Measurements from ENCODE around the gene XPO6. TPM values are rescaled to one million over a fixed set of nuclear protein-coding genes. Genes with fewer than 3 reads are reported as not detected.

XPO6 gene
- total RNA-seq, 1 experiment from 2014 or later = 127 TPM

- no peak for DNase-seq (ENCODE audit: low spot score)
Measured at GRCh38 chr16:28089992-28090365, 121.8 kb downstream of the XPO6 start.

- DNase-seq (ENCODE audit: low spot score) = no peak
Measured at GRCh38 chr16:28089205-28089991, 122.4 kb downstream of the XPO6 start.

- no peak for DNase-seq (ENCODE audit: low spot score)
Measured at GRCh38 chr16:28087675-28088300, 124.0 kb downstream of the XPO6 start.

- no peak for DNase-seq (ENCODE audit: low spot score)
Measured at GRCh38 chr16:28087140-28087660, 124.6 kb downstream of the XPO6 start.

- no peak for DNase-seq (ENCODE audit: low spot score)
Measured at GRCh38 chr16:28086186-28087139, 125.3 kb downstream of the XPO6 start.

GRCh38 chr16:28085389-28086171 lies 126.2 kb downstream of the XPO6 start:
- no peak for DNase-seq (ENCODE audit: low spot score)

- DNase-seq (ENCODE audit: low spot score) = no peak
Measured at GRCh38 chr16:28084209-28084608, 127.6 kb downstream of the XPO6 start.

- DNase-seq (ENCODE audit: low spot score) = no peak
Measured at GRCh38 chr16:28082624-28083023, 129.1 kb downstream of the XPO6 start.

GRCh38 chr16:28081391-28081968 lies 130.3 kb downstream of the XPO6 start:
- no peak for DNase-seq (ENCODE audit: low spot score)

GRCh38 chr16:28078261-28078660 lies 133.5 kb downstream of the XPO6 start:
- no peak for DNase-seq (ENCODE audit: low spot score)

- DNase-seq (ENCODE audit: low spot score) = no peak
Measured at GRCh38 chr16:28073836-28074235, 137.9 kb downstream of the XPO6 start.

GRCh38 chr16:28072087-28072486 lies 139.7 kb downstream of the XPO6 start:
- no peak for DNase-seq (ENCODE audit: low spot score)

GRCh38 chr16:28069971-28070794 lies 141.6 kb downstream of the XPO6 start:
- no peak for DNase-seq (ENCODE audit: low spot score)

- no peak for DNase-seq (ENCODE audit: low spot score)
Measured at GRCh38 chr16:28068976-28069375, 142.8 kb downstream of the XPO6 start.

GRCh38 chr16:28067604-28068379 lies 144.0 kb downstream of the XPO6 start:
- peak; percentile 64 for DNase-seq (ENCODE audit: low spot score)

GRCh38 chr16:28064706-28065249 lies 147.0 kb downstream of the XPO6 start:
- no peak for DNase-seq (ENCODE audit: low spot score)

- DNase-seq (ENCODE audit: low spot score) = no peak
Measured at GRCh38 chr16:28064150-28064549, 147.6 kb downstream of the XPO6 start.

- DNase-seq (ENCODE audit: low spot score) = no peak
Measured at GRCh38 chr16:28063591-28064061, 148.1 kb downstream of the XPO6 start, which contains the start of gene GSG1L. TSS of gene GSG1L (minus strand) at chr16:28063714. CDS start at chr16:28063424, 290 bp downstream.

All from A172 (cell line).